Measurements from ENCODE around the gene OSBPL6. TPM values are rescaled to one million over a fixed set of nuclear protein-coding genes. Genes with fewer than 3 reads are reported as not detected.

OSBPL6 gene
- total RNA-seq, 4 donors from 2014 or later, result 1.8 to 6.1 (median 3.4) TPM

- no peaks in the 10 kb centered on the region for H3K4me1 ChIP-seq
- 92 to 93% methylated on average over 4 of the region's 4 CpGs for WGBS, 2 donors
- H3K27ac ChIP-seq, result no peak overlapping the region
- TF ChIP-seq POLR2A (IDR thresholded peaks at IDR 0.05), result no peak
- TF ChIP-seq CTCF (IDR thresholded peaks at IDR 0.05), result no peak
- peaks cover 0 to 35% (median 0%) of the 10 kb centered on the region in 3 donors for H3K36me3 ChIP-seq
- intact Hi-C loops (cut with DNase I), result no loop called here
- no peak overlapping the region for H3K4me3 ChIP-seq
- DNase-seq, result no peak
- H3K27me3 ChIP-seq, result no peaks in the 10 kb centered on the region
- H3K9me3 ChIP-seq, result peaks cover 0 to 4% (median 0%) of the 10 kb centered on the region in 3 donors
Measured at GRCh38 chr2:178425255-178425827, 231.0 kb downstream of the OSBPL6 start.

GRCh38 chr2:178426388-178426787, 232.1 kb downstream of the OSBPL6 start:
- WGBS, 2 donors, result 67 to 87% methylated on average over 1 to 3 of the region's 3 CpGs
- Histone ChIP-seq H3K27ac (no peak overlapping the region), H3K9me3 (peaks cover 0 to 4% (median 0%) of the 10 kb centered on the region in 3 donors), H3K4me3 (no peak overlapping the region), H3K4me1 (no peaks in the 10 kb centered on the region), H3K27me3 (no peaks in the 10 kb centered on the region), H3K36me3 (peaks cover 0 to 46% (median 0%) of the 10 kb centered on the region in 3 donors)
- intact Hi-C loops (cut with DNase I), result no loop called here
- TF ChIP-seq POLR2A (IDR thresholded peaks at IDR 0.05) (no peak), CTCF (IDR thresholded peaks at IDR 0.05) (no peak)
- DNase-seq, result no peak

- Histone ChIP-seq H3K4me3 (no peak overlapping the region), H3K9me3 (peaks cover 0 to 4% (median 0%) of the 10 kb centered on the region in 3 donors), H3K36me3 (peaks cover 0 to 57% (median 4%) of the 10 kb centered on the region in 3 donors), H3K27ac (no peak overlapping the region), H3K27me3 (no peaks in the 10 kb centered on the region), H3K4me1 (no peaks in the 10 kb centered on the region)
- TF ChIP-seq CTCF (IDR thresholded peaks at IDR 0.05), result no peak
- no peak for TF ChIP-seq POLR2A (IDR thresholded peaks at IDR 0.05)
- no peak for DNase-seq
- intact Hi-C loops (cut with DNase I), result no loop called here
- 84 to 93% methylated on average over 2 of the region's 2 CpGs for WGBS, 2 donors
Measured at GRCh38 chr2:178427458-178427857, 233.1 kb downstream of the OSBPL6 start.

GRCh38 chr2:178428396-178428806, 234.1 kb downstream of the OSBPL6 start:
- Histone ChIP-seq H3K27me3 (no peaks in the 10 kb centered on the region), H3K36me3 (peaks cover 0 to 66% (median 9%) of the 10 kb centered on the region in 3 donors), H3K4me3 (no peak overlapping the region), H3K9me3 (peaks cover 0 to 4% (median 0%) of the 10 kb centered on the region in 3 donors), H3K4me1 (no peaks in the 10 kb centered on the region), H3K27ac (no peak overlapping the region)
- WGBS, 2 donors, result 83 to 100% methylated on average over 1 of the region's 1 CpG
- no peak for DNase-seq
- intact Hi-C loops (cut with DNase I), result no loop called here
- TF ChIP-seq CTCF (IDR thresholded peaks at IDR 0.05), result no peak
- no peak for TF ChIP-seq POLR2A (IDR thresholded peaks at IDR 0.05)

- intact Hi-C loops (cut with DNase I), result no loop called here
- peaks cover 0 to 4% (median 0%) of the 10 kb centered on the region in 3 donors for H3K9me3 ChIP-seq
- H3K27ac ChIP-seq, result no peak overlapping the region
- H3K4me3 ChIP-seq, result no peak overlapping the region
- no peak for DNase-seq
- no peaks in the 10 kb centered on the region for H3K27me3 ChIP-seq
- H3K36me3 ChIP-seq, result peaks cover 0 to 75% (median 18%) of the 10 kb centered on the region in 3 donors
- no peaks in the 10 kb centered on the region for H3K4me1 ChIP-seq
- TF ChIP-seq POLR2A (IDR thresholded peaks at IDR 0.05) (no peak), CTCF (IDR thresholded peaks at IDR 0.05) (no peak)
Measured at GRCh38 chr2:178429336-178429735, 235.0 kb downstream of the OSBPL6 start.

Data from esophagus squamous epithelium (tissue), 5 donors.